ENCODE measurements around the gene SUGP1.

Gene SUGP1

GRCh38 chr19:19296953-19297689 is 23.2 kb downstream of the SUGP1 start:
- DNase-seq: no peak

DNA sequence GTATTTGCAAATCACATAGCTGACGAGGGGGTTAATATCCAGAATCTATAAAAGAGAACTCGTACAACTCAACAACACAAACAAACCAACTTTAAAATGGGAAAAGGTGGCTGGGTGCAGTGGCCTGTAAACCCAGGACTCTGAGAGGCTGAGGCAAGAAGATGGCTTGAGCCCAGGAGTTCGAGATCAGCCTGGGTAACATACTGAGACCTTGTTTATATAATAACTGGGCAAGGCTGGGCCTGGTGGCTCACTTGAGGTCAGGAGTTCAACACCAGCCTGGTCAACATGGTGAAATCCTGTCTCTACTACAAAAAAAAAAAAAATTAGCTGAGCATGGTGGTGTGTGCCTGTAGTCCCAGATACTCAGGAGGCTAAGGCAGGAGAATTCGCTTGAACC is 25.4 kb downstream of the SUGP1 start:
- no peak for DNase-seq

- no peak for DNase-seq
Observed at GRCh38 chr19:19292607-19293006, 27.7 kb downstream of the SUGP1 start.

DNA sequence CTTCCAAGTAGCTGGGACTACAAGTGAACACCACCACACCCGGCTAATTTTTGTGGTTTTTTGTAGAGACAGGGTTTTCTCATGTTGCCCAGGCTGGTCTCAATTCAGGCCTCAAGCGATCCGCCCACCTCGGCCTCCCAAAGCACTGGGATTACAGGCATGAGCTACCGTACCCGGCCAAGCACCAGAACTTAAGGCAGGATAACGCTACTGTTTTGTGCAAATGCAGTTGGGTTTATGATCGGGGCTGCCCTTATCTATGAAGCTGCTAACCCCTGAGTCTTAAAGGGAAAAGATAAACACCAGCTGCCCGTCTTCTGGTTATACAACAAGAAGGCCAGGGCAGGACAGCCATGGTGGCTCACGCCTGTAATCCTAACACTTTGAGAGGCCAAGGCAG is 34.6 kb downstream of the SUGP1 start:
- DNase-seq: no peak

DNA sequence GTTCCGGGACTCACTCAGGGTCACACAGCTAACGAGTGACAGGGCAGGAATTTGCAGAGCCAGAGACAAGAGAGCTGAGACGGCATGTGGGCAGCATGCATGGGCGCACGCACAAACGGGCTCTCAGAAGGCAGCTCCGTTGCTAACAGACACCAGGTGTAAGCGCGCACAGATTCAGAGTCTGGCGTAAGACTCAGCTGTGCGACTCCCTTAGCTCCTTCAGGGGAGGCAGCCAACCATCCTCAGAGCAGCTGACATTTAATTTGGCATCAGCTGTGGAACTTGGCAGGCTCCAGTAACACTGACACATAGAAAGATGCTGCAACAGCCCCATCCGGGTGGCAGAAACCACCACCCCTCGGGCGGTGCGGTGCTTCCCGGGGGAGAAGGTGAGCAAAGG is 39.7 kb downstream of the SUGP1 start:
- peak; percentile 13 for DNase-seq

GRCh38 chr19:19279853-19280252 is 40.5 kb downstream of the SUGP1 start:
- DNase-seq: no peak

- no peak for DNase-seq
Observed at GRCh38 chr19:19279062-19279612, 41.2 kb downstream of the SUGP1 start.

GRCh38 chr19:19278315-19278714 is 42.0 kb downstream of the SUGP1 start:
- DNase-seq: peak; percentile 75

DNA sequence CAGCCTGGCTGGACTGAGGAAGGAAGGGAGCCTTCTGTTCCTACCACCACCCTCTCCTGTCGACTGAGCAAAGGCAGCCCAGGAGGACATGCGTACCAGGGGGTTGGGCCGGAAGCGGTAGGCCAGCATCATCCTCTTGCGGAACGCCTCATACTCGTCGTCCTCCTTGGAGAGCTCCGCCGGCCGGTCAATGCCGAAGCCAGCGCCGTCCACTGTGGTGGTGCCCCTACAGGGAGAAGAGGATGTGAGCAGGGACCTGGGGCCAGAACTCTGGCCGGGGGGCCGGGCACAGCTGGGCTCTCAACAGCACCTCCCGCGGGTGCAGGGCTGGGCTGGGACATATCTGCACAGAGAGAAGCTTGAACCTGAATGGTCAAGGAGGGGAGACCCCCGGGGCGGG is 43.5 kb downstream of the SUGP1 start:
- DNase-seq: no peak

GRCh38 chr19:19276386-19276785 is 43.9 kb downstream of the SUGP1 start:
- DNase-seq: no peak

GRCh38 chr19:19274716-19275565 is 45.4 kb downstream of the SUGP1 start:
- DNase-seq: no peak

DNA sequence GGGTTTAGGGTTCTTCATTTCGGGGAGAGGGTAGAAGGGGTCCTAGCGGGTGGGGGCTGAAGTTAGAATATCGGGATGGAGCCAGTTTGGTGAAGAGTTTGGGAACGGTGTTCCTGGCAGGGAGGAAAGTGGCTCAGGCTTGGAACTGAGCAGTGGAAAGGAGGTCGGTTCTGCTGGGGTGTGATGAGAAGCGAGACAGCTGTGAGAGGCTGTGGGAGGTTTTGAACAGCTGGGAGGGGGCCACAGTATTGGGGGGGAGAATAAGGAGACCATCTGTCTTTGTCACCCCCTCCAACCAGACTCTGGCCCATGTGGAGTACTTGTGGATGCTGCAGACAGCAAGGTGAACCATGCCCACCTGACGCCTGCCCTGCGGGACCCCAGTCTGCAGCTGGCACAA is 46.2 kb downstream of the SUGP1 start:
- no peak for DNase-seq

GRCh38 chr19:19271828-19272599 is 48.3 kb downstream of the SUGP1 start:
- no peak for DNase-seq

GRCh38 chr19:19270749-19271571 is 49.3 kb downstream of the SUGP1 start:
- no peak for DNase-seq

DNA sequence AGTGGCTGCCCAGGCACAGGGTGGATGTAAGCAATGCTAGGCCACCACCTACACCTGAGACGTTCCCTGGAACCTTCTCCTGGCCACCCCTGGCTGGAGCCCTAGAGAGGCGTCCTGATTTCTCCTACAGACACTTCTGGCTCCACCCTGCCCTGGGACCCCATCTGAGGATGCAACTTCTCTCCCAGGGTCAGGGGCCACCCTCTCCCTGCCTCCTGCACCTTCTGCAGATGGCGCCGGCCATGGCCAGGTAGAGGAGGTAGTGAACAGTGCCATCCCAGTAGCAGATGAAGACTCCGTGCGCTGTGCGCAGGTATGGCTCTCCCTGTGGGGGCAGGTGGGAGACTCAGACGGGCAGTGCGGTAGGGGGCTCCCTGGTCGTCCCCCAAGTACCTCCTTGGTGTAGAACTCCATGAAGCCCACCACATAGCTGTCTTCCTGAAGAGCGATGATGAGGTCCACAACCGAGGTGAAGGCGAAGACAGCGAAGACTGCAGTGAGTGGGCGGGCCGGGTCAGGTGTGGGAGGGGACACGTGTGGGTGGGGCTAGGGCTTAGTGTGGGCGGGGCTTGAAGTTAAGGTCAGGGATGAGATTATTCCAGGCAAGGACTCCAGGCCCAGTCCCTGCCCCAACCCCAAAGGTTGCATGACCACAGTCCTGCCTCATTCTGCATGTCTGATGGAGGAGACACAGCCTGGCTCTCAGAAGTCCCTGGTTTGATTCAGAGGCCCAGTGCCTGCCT is 50.2 kb downstream of the SUGP1 start:
- DNase-seq: no peak

DNA sequence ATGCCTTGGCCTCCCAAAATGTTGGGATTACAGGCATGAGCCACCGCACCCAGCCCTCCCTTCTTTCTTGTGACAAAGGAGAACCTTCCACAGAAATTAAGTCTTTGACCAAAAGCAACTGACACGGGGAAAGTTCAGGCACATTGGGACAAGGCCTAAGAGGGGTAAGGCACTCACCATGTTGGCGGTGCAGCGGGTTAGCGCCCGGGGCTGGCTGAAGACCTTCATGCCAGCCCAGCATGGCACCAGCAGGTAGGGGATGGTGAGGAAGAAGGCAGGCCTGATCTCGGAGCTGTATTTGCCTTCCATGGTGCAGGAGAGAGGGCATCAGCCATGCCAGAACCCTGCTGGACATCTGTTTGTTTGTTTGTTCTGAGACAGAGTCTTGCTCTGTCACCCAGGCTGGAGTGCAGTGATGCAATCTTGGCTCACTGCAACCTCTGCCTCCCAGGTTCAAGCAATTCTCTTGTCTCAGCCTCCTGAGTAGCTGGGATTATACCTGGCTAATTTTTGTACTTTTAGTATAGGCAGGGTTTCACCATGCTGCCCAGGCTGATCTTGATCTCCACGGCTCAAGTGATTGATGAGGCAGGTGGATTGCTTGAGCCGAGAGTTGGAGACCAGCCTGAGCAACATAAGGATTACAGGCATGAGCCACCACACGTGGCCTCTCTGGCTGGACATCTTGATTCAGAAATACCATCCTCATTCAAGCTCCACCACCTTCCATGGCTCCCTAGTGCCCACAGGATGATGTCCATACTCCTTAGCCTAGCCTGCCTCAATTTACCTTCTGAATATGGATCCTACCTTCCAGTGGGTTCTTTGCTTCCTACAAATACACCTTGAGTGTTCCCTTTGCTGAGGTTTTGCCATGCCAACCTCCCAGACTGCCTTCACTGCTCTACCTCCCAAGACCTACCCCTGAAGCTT is 51.6 kb downstream of the SUGP1 start:
- DNase-seq: no peak

DNA sequence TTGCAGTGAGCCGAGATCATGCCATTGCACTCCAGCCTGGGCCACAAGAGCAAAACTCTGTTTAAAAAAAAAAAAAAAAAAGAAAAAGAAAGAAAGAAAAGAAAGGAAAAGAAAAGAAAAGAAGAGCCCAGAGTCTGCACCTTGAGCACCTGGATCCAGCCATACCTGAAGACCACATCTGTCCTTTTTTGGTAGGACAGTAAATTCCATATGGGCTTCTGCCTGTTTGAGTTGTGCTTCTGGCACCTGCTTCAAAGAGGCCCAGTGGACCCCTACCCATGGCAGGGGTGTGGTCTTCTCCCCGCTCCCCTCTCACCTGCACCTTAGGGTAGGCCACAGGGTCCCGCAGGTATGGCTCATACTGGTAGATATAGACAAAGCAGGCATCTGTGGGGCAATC is 53.0 kb downstream of the SUGP1 start:
- no peak for DNase-seq

- DNase-seq: no peak
Observed at GRCh38 chr19:19263886-19264487, 56.3 kb downstream of the SUGP1 start.

DNA sequence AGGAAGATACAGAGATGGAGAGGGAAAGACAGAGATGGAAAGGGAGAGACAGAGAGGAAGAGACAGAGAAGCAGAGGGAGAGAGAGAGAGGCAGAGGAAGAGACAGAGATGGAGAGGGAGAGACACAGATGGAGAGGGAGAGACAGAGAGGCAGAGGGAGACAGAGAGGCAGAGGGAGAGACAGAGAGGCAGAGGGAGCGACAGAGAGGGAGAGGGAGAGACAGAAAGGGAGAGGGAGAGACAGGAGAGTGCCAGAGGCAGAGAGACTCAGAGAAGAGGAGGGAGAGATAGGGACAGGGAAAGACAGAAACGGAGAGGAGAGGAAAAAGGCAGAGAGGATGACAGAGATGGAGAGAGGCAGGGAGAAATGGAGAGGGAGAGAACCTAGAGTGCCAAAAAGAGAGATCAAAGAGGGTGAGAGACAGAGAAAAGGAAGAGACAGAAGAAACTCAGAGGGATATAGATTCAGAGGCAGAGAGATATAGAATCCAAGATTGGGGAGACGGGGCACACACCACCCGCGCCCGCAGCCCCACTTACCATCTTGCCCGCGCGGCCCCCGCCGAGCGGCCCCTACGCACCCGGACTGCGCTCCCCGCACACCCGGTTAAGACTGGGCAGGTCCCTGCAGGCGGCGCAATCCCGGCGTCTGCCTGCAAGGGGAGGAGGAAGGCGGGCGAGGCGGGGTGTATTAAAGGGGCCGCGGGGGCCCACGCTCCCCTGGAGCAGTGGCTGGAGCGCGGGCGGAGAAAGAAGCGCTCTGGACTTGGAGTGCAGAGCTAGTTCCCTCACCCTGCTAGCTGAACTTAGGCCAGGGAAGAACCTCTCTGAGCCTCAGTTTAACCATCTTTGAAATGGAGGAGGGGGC is 57.9 kb downstream of the SUGP1 start:
- DNase-seq: no peak
